Panc1 (cell line): ENCODE measurements around the gene PRR36. TPM values are rescaled to one million over a fixed set of nuclear protein-coding genes. Genes with fewer than 3 reads are reported as not detected.

Source experiments
- ATAC-seq: fragments of 200-7000 bp; cut with Tn5 transposase; 2 replicates; pipeline ENCODE4 v1.9.1; 2020; ENCODE audit warnings: mild to moderate bottlenecking, moderate library complexity
- BruUV-seq: library from RNA; stranded (reverse); fragments of 400-500 nt; replicated peaks from 2 replicates; lab custom pipeline; 2021; lab: Mats Ljungman, UMichigan
- CTCF ChIA-PET: fragments of 300-600 bp; sonication (Branson Sonifier 250); formaldehyde crosslinking; loops from one replicate; lab custom pipeline; 2022; ENCODE audit warnings: antibody characterized with exemption; lab: Charles Lee
- POLR2A ChIA-PET: fragments of 300-600 bp; sonication (Branson Sonifier 250); formaldehyde crosslinking; loops from one replicate; lab custom pipeline; 2022; ENCODE audit warnings: antibody characterized with exemption; lab: Charles Lee
- DNase-seq: peaks from one replicate; pipeline ENCODE4 v3.0.0-alpha.2; 2010; ENCODE audit warnings: low read depth, low spot score
- H3K27ac ChIP-seq: 2 replicates; pipeline ENCODE4 v1.5.1; 2011; ENCODE audit warnings: mild to moderate bottlenecking, low read length, inconsistent platforms
- H3K27me3 ChIP-seq: fragments of 200-500 bp; sonication (Bioruptor generic); 2 replicates; pipeline ENCODE4 v1.6.0; 2014; ENCODE audit warnings: low read length, inconsistent platforms; ENCODE audit not compliant: control insufficient read depth, insufficient read depth
- H3K36me3 ChIP-seq: fragments of 200-500 bp; sonication (Bioruptor generic); 2 replicates; pipeline ENCODE4 v1.5.1; 2014; ENCODE audit warnings: inconsistent platforms, mild to moderate bottlenecking, low read length, moderate library complexity; ENCODE audit not compliant: control insufficient read depth, insufficient read depth
- H3K4me1 ChIP-seq: 2 replicates; pipeline ENCODE4 v1.5.1; 2011; ENCODE audit warnings: inconsistent platforms, mild to moderate bottlenecking, low read length, moderate library complexity; ENCODE audit not compliant: control insufficient read depth, insufficient read depth
- H3K4me3 ChIP-seq, 2 experiments: 2 replicates each; pipeline ENCODE4 v1.5.1; 2011 to 2012; ENCODE audit warnings: low read depth in 2 of 2, low read length in 2 of 2, mild to moderate bottlenecking in 2 of 2, inconsistent platforms in 1 of 2, moderate library complexity in 1 of 2
- H3K9me3 ChIP-seq: fragments of 200-500 bp; sonication (Bioruptor generic); 2 replicates; pipeline ENCODE4 v1.5.1; 2014; ENCODE audit warnings: low read depth, mild to moderate bottlenecking, inconsistent platforms, low read length, moderate library complexity; ENCODE audit not compliant: control insufficient read depth, insufficient read depth
- POLR2AphosphoS5 ChIP-seq: IDR thresholded peaks from 2 replicates; pipeline ENCODE4 v1.6.1; 2012; ENCODE audit warnings: mild to moderate bottlenecking, low read depth, low read length, moderate library complexity
- SIN3A ChIP-seq: IDR thresholded peaks from 2 replicates; pipeline ENCODE4 v1.6.1; 2012; ENCODE audit warnings: low read depth, mild to moderate bottlenecking, low read length, moderate library complexity, borderline replicate concordance; ENCODE audit not compliant: insufficient read depth
- TCF7L2 ChIP-seq: IDR thresholded peaks from 2 replicates; pipeline ENCODE4 v1.6.1; 2011; ENCODE audit warnings: mild to moderate bottlenecking, low read depth, low read length, inconsistent platforms
- in situ Hi-C: cut with HindIII; loops from 2 replicates; pipeline ENCODE4 v1.10.0; 2016; ENCODE audit warnings: low sequenced_read_pairs, low pct_unique_long_range_greater_than_20kb
- intact Hi-C: fragments of 100-400 bp; cut with micrococcal nuclease; formaldehyde crosslinking; loops from one replicate; pipeline ENCODE4 v1.10.0; 2022; ENCODE audit not compliant: unreplicated experiment
- total RNA-seq: library from RNA; stranded (reverse); gene quantifications from one replicate; pipeline ENCODE4 v1.2.1, GENCODE V29; 2021; ENCODE audit not compliant: unreplicated experiment
- TF ChIP-seq, protein P1 (sequence below): fragments of 450-650 bp; IDR thresholded peaks from 2 replicates; pipeline ENCODE4 v1.5.1; 2017; ENCODE audit warnings: mild to moderate bottlenecking
- TF ChIP-seq, protein P2 (sequence below), 2 experiments: IDR thresholded peaks; 2 replicates each; pipeline ENCODE4 v1.6.1; 2011 to 2012; ENCODE audit warnings: low read depth in 2 of 2, control low read depth in 1 of 2, low read length in 1 of 2, mild to moderate bottlenecking in 1 of 2, moderate library complexity in 1 of 2; ENCODE audit not compliant: insufficient read depth in 1 of 2

PRR36 gene
- total RNA-seq, 1 experiment from 2014 or later = 3.7 TPM

DNA sequence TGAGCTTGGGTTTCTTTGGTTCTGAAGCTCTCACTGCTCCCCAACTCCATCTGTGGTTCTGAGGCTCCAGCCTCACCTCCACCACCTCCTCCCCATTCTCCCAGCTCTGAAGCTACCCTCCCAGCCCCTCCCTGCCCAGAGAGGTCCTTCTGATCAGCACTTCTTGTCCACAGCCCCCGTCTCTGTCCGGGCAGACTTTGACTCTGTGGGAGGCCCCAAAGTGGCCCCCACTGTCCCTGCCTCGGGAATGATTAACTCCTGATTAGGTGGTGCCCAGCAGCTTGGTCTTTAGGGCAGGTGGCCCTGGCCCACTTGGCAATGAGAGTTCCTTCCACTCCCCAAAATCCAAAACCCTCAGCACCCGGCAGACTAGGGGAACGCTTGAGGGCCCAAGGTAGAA lies 29.8 kb downstream of the PRR36 start:
- ChIA-PET POLR2A (interaction anchor here (0.6 kb wide), 1 partner anchor 272 kb away, joined by 4 read pairs; no protein-coding TSS in a partner anchor), CTCF (interaction anchor here (0.7 kb wide), 1 partner anchor 12 kb away, joined by 3 read pairs; no protein-coding TSS in a partner anchor)
- H3K4me3 ChIP-seq = no peak overlapping the region
- DNase-seq = no peak
- intact Hi-C loops = no loop called here
- H3K36me3 ChIP-seq = no peaks in the 10 kb centered on the region
- BruUV-seq = no TSS peak
- H3K27ac ChIP-seq = no peak overlapping the region
- H3K27me3 ChIP-seq = no peaks in the 10 kb centered on the region
- no peaks in the 10 kb centered on the region for H3K4me1 ChIP-seq
- H3K9me3 ChIP-seq = no peaks in the 10 kb centered on the region
- ATAC-seq = no peak
- TF ChIP-seq, protein P1, sequence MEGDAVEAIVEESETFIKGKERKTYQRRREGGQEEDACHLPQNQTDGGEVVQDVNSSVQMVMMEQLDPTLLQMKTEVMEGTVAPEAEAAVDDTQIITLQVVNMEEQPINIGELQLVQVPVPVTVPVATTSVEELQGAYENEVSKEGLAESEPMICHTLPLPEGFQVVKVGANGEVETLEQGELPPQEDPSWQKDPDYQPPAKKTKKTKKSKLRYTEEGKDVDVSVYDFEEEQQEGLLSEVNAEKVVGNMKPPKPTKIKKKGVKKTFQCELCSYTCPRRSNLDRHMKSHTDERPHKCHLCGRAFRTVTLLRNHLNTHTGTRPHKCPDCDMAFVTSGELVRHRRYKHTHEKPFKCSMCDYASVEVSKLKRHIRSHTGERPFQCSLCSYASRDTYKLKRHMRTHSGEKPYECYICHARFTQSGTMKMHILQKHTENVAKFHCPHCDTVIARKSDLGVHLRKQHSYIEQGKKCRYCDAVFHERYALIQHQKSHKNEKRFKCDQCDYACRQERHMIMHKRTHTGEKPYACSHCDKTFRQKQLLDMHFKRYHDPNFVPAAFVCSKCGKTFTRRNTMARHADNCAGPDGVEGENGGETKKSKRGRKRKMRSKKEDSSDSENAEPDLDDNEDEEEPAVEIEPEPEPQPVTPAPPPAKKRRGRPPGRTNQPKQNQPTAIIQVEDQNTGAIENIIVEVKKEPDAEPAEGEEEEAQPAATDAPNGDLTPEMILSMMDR = no peak
- TF ChIP-seq TCF7L2 (no peak), SIN3A (no peak)
- in situ Hi-C loops = no loop called here

DNA sequence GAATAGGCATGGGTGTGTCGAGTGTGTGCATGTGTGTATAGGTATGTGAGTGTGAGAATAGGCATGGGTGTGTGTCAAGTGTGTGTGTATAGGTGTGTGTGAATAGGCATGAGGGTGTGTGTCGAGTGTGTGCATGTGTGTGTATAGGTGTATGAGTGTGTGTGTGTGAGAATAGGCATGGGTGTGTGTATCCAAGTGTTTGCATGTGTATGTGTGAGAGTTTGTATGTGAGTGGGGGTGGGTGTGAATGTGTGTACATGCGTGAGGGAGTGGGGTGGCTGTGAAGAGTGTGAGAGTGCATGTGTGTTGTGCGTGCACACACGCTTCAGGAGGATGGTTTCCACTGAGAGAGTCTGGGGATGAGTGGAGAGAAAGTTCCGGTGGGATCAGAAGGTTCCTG lies 30.7 kb downstream of the PRR36 start:
- intact Hi-C loops (no loop called here), in situ Hi-C loops (no loop called here)
- ChIA-PET POLR2A (no interaction called here), CTCF (no interaction called here)
- Histone ChIP-seq H3K4me1 (no peaks in the 10 kb centered on the region), H3K27ac (no peak overlapping the region), H3K4me3 (no peak overlapping the region), H3K36me3 (no peaks in the 10 kb centered on the region), H3K27me3 (no peaks in the 10 kb centered on the region), H3K9me3 (no peaks in the 10 kb centered on the region)
- no peak for ATAC-seq
- DNase-seq = no peak
- TF ChIP-seq SIN3A (no peak), POLR2AphosphoS5 (no peak)
- TF ChIP-seq, protein P1 = no peak
- BruUV-seq = no TSS peak

DNA sequence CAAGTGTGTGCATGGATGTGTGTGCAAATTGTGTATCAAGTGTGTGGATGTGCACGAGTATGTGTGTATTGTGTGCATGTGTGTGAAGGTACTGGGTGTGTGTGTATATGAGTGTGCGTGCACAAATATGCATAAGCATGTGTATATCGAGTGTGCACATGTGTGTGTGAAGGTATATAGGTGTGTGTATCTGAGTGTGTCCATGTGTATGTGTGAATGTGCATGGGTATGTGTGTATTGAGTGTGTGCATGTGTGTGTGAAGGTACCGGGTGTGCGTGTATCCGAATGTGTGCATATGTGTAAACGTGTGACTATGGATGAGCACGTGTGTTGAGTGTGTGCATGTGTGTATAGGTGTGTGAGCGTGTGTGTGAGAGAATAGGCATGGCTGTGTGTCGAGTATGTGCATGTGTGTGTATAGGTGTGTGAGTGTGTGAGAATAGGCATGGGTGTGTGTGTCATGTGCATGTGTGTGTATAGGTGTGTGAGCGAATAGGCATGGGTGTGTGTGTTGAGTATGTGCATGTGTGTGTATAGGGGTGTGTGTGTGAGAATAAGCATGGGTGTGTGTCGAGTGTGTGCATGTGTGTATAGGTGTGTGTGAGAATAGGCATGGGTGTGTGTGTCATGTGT lies 31.4 kb downstream of the PRR36 start:
- Histone ChIP-seq H3K9me3 (no peaks in the 10 kb centered on the region), H3K4me3 (no peak overlapping the region), H3K27me3 (no peaks in the 10 kb centered on the region), H3K4me1 (no peaks in the 10 kb centered on the region), H3K36me3 (no peaks in the 10 kb centered on the region), H3K27ac (no peak overlapping the region)
- ATAC-seq (no peak), DNase-seq (no peak)
- ChIA-PET POLR2A (no interaction called here), CTCF (no interaction called here)
- in situ Hi-C loops = no loop called here
- BruUV-seq = no TSS peak
- intact Hi-C loops = no loop called here
- TF ChIP-seq SIN3A (no peak), TCF7L2 (no peak), POLR2AphosphoS5 (no peak)
- TF ChIP-seq, protein P1 = no peak
- TF ChIP-seq, protein P2, sequence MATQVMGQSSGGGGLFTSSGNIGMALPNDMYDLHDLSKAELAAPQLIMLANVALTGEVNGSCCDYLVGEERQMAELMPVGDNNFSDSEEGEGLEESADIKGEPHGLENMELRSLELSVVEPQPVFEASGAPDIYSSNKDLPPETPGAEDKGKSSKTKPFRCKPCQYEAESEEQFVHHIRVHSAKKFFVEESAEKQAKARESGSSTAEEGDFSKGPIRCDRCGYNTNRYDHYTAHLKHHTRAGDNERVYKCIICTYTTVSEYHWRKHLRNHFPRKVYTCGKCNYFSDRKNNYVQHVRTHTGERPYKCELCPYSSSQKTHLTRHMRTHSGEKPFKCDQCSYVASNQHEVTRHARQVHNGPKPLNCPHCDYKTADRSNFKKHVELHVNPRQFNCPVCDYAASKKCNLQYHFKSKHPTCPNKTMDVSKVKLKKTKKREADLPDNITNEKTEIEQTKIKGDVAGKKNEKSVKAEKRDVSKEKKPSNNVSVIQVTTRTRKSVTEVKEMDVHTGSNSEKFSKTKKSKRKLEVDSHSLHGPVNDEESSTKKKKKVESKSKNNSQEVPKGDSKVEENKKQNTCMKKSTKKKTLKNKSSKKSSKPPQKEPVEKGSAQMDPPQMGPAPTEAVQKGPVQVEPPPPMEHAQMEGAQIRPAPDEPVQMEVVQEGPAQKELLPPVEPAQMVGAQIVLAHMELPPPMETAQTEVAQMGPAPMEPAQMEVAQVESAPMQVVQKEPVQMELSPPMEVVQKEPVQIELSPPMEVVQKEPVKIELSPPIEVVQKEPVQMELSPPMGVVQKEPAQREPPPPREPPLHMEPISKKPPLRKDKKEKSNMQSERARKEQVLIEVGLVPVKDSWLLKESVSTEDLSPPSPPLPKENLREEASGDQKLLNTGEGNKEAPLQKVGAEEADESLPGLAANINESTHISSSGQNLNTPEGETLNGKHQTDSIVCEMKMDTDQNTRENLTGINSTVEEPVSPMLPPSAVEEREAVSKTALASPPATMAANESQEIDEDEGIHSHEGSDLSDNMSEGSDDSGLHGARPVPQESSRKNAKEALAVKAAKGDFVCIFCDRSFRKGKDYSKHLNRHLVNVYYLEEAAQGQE (IDR thresholded peaks at IDR 0.05; ENCODE audit: insufficient read depth in 1 of 2, low read depth in 2 of 2, low read length in 1 of 2) = no peak
